ENCODE data around the gene NPTN.
"Not testable (repeated sequence)": the region's sequence is repeated elsewhere in the genome, so short reads cannot be mapped to it uniquely, and the experiment has no call there.

The NPTN gene

GRCh38 chr15:73583544-73583943 lies 49.6 kb downstream of the NPTN start:
- Histone ChIP-seq H3K4me1 (ENCODE audit: low read depth, poor library complexity, severe bottlenecking) (peaks cover 37% of the 10 kb centered on the region), H3K9ac (no peak overlapping the region), H3K4me2 (no peak overlapping the region), H3K27ac (no peak overlapping the region), H3K36me3 (ENCODE audit: insufficient read depth) (no peaks in the 10 kb centered on the region), H3K27me3 (ENCODE audit: insufficient read depth, low read depth) (no peaks in the 10 kb centered on the region), H3K4me3 (IDR thresholded peaks at IDR 0.05; ENCODE audit: insufficient read depth, low read depth, low read length) (no peak overlapping the region), H4K20me1 (ENCODE audit: insufficient read depth) (no peaks in the 10 kb centered on the region), H2AFZ (ENCODE audit: low read depth) (no peak overlapping the region), H3K79me2 (ENCODE audit: insufficient read depth, low read depth) (no peaks in the 10 kb centered on the region)
- no peak for TF ChIP-seq CTCF (conservative IDR thresholded peaks at IDR 0.05; ENCODE audit: low read depth, low read length)

GRCh38 chr15:73582851-73583379 lies 50.3 kb downstream of the NPTN start:
- Histone ChIP-seq H3K4me2 (no peak overlapping the region), H3K9ac (no peak overlapping the region), H3K36me3 (ENCODE audit: insufficient read depth) (no peaks in the 10 kb centered on the region), H3K27ac (no peak overlapping the region), H4K20me1 (ENCODE audit: insufficient read depth) (no peaks in the 10 kb centered on the region), H3K4me3 (IDR thresholded peaks at IDR 0.05; ENCODE audit: insufficient read depth, low read depth, low read length) (no peak overlapping the region), H2AFZ (ENCODE audit: low read depth) (no peak overlapping the region), H3K4me1 (ENCODE audit: low read depth, poor library complexity, severe bottlenecking) (peaks cover 37% of the 10 kb centered on the region), H3K79me2 (ENCODE audit: insufficient read depth, low read depth) (no peaks in the 10 kb centered on the region), H3K27me3 (ENCODE audit: insufficient read depth, low read depth) (no peaks in the 10 kb centered on the region)
- TF ChIP-seq CTCF (conservative IDR thresholded peaks at IDR 0.05; ENCODE audit: low read depth, low read length), result no peak

- no peaks in the 10 kb centered on the region for H3K36me3 ChIP-seq (ENCODE audit: insufficient read depth)
- no peak overlapping the region for H3K4me3 ChIP-seq (IDR thresholded peaks at IDR 0.05; ENCODE audit: insufficient read depth, low read depth, low read length)
- TF ChIP-seq CTCF (conservative IDR thresholded peaks at IDR 0.05; ENCODE audit: low read depth, low read length), result no peak
- H3K27me3 ChIP-seq (ENCODE audit: insufficient read depth, low read depth), result no peaks in the 10 kb centered on the region
- no peak overlapping the region for H3K4me2 ChIP-seq
- H3K27ac ChIP-seq, result no peak overlapping the region
- no peak overlapping the region for H3K9ac ChIP-seq
- H3K79me2 ChIP-seq (ENCODE audit: insufficient read depth, low read depth), result no peaks in the 10 kb centered on the region
- H4K20me1 ChIP-seq (ENCODE audit: insufficient read depth), result no peaks in the 10 kb centered on the region
- H2AFZ ChIP-seq (ENCODE audit: low read depth), result no peak overlapping the region
- H3K4me1 ChIP-seq (ENCODE audit: low read depth, poor library complexity, severe bottlenecking), result no peaks in the 10 kb centered on the region
Measured at GRCh38 chr15:73578026-73578425, 55.2 kb downstream of the NPTN start.

GRCh38 chr15:73577593-73577992 lies 55.6 kb downstream of the NPTN start:
- not testable (repeated sequence) for H3K4me2 ChIP-seq; H3K79me2 ChIP-seq (ENCODE audit: insufficient read depth, low read depth); H2AFZ ChIP-seq (ENCODE audit: low read depth); H3K9ac ChIP-seq; H3K4me1 ChIP-seq (ENCODE audit: low read depth, poor library complexity, severe bottlenecking); H3K36me3 ChIP-seq (ENCODE audit: insufficient read depth); H3K27ac ChIP-seq; H4K20me1 ChIP-seq (ENCODE audit: insufficient read depth); H3K4me3 ChIP-seq (IDR thresholded peaks at IDR 0.05; ENCODE audit: insufficient read depth, low read depth, low read length); H3K27me3 ChIP-seq (ENCODE audit: insufficient read depth, low read depth)

- H3K27ac ChIP-seq, result no peak overlapping the region
- H3K36me3 ChIP-seq (ENCODE audit: insufficient read depth), result no peaks in the 10 kb centered on the region
Measured at GRCh38 chr15:73575636-73576247, 57.4 kb downstream of the NPTN start.

More at GRCh38 chr15:73575636-73576247, 57.4 kb downstream of the NPTN start:
- no peak overlapping the region for H3K4me3 ChIP-seq (IDR thresholded peaks at IDR 0.05; ENCODE audit: insufficient read depth, low read depth, low read length)
- H3K4me2 ChIP-seq, result no peak overlapping the region
- H3K4me1 ChIP-seq (ENCODE audit: low read depth, poor library complexity, severe bottlenecking), result no peaks in the 10 kb centered on the region
- no peak overlapping the region for H3K9ac ChIP-seq
- no peak for TF ChIP-seq CTCF (conservative IDR thresholded peaks at IDR 0.05; ENCODE audit: low read depth, low read length)
- H2AFZ ChIP-seq (ENCODE audit: low read depth), result no peak overlapping the region
- H3K79me2 ChIP-seq (ENCODE audit: insufficient read depth, low read depth), result no peaks in the 10 kb centered on the region
- no peaks in the 10 kb centered on the region for H3K27me3 ChIP-seq (ENCODE audit: insufficient read depth, low read depth)
- H4K20me1 ChIP-seq (ENCODE audit: insufficient read depth), result no peaks in the 10 kb centered on the region

Data from KMS-11 (cell line).